CMK (cell line): ENCODE data around the gene SPIN1.
A peak's percentile ranks its signal among the peaks of the same experiment; 100 is the strongest.

Experiments used
- DNase-seq: peaks from one replicate; pipeline ENCODE4 v3.0.0-alpha.2; 2010; ENCODE audit warnings: low read depth

The SPIN1 gene

DNA sequence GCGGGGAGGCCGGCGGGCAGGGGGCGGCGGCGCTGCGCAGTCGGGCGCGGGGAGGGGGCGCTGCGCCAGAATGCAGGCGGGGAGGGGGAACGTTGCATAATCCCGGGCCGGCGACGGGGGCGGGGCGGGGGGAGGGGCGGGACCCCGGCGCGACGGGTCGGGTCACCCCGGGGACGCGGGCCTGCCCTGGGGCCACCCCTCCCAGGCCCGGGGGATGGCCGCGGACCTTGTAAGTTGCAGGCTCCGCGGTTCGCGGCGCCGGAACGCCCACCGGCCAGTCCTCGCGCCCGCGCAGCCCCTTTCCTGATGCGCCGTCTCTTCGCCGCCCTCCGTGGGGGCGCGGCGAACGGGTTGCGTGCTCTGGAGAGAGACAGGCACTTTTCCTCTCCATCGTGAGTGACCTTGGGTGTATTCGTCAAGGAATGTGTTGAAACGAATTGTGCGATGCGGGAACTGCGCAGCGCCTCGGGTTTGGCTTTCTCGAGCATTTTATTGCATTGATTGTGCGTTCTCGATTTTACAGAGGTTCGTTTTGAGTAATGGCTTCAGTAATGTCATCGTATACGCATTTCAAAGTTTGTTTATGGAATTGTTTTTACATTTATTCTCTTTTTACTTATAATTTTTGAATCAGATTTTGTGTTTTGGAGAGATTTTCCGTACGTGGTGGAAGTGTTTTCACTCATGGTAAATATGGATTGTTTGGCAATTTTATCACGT lies 802 bp downstream of the SPIN1 start:
- peak; percentile 22 for DNase-seq

DNA sequence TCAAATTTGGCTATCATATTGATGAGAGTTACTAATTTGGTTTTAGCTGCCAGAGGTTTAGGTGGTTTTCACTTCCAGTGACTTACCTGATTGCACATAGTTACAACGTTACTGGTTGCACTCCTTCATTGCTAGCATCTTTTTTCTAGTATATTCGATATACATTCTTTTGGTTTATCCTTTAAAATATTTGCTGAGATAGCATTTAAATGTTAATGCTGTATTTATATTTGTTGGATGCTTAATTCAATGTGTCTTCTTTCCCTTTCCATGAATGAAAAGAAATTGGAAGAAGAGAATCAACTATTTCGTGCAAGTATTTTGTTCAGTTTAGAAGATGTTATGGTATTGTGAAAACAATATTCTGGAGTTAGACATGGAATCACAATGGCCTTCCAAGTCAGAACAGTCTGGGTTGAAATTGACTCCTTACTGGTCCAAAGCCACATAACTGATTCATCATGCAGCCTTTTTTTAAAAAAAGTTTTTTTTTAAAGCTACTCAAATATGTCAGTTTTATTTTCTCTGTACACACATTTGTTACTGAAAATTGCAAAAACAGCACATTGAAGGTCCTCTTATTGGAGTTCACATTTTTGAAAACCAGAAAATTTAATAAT lies 2.2 kb downstream of the SPIN1 start:
- DNase-seq: no peak

DNA sequence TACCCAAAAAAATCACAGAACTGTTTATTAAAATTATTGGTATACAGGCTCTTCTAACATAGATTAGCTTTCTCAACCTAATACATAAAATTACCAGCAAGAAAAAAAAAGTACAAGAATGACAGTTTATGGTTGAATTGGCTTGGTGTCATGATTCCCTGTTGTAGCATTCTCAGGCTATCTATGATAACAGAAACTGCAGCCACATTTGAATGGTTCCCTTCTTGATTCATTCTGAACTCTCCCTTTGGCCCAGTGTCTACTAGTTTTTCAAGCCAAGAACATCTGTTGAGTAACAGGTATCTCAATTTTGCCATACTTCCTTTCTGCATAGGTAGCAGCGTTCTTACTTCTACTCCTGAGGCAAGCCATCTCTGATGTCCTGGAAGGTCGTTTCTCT lies 3.0 kb downstream of the SPIN1 start:
- no peak for DNase-seq

DNA sequence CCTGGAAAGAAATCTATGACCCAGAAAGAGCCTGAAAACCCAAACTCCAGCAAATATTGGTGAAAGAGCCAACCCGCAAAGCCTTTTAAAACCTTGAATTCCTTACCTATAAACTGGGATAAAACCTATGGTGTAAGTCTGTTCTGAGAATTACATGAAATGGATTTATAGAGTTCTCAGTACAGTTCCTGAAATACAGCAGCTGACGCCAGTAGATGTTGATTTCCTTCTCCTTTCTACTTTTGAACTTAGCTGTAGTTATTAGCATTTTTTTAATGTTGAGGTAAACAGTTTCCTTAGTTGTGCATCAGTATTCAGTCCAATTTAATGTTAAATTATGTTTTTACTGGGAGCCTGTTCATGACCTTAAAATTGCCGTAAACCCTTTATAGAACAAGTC lies 3.7 kb downstream of the SPIN1 start:
- no peak for DNase-seq

DNA sequence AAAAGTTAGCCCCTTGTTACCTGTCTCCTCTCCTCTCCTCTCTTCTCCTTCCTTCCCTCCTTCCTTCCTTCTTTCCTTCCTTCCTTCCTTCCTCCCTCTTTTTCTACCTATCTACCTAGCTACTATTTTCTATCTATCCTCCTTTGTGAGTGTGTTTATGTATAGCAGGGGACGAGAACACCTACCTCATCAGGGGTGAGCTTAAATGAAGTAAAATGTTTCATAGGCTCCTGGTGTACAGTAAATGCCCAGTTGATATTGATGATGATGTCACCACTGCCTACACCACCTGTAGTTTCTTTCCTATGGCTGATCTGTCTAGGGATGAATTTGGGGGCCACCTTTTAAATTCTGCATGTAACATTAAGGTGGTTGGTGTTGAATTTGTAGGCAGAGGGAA lies 4.3 kb downstream of the SPIN1 start:
- DNase-seq: no peak

DNA sequence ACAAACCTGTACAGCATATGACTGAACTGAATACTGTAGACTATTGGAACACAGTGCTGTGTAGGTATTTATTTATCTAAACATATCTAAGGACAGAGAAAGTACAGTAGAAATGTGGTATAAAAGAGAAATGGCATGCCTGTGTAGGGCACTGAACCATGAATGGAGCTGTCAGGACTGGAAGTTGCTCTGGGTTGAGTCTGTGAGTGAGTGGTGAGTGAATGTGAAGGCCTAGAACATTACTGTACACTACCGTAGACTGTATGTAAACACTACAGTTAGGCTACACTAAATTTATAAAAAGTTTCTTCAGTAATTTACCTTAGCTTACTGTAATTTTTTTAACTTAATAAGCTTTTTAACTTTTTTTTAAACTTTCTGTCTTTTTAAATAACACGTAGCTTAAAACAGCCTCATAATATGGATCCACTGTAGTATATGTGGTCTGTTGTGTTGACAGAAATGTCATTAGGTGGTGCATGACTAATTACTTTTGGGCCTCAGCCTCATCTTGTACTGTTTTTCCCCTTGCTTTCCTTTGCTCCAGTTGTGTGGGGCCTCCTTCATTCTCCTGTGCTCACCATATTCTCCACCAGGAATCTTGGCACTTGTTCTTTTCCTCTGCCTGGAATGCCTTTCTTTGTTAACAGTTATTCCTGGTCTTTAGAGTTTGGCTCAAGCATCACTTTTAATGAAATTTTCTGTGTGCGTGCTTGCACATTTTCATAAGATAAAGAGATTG lies 8.8 kb downstream of the SPIN1 start:
- no peak for DNase-seq

DNA sequence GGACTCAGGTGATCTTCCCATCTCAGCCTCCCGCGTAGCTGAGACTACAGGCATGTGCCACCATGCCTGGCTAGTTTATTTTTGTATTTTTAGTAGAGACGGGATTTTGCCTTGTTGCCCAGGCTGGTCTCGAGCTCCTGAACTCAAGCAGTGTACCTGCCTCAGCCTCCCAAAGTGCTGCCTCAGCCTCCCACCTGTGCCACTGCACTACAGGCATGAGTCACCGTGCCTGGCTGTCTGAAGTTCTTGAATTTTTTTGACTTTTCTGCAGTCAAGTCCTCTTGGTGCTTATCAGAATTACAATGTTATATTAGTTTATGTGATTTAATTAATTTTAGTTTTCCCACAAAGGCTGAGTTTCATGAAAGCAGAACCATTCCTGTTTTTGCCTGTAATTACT lies 9.8 kb downstream of the SPIN1 start:
- no peak for DNase-seq

DNA sequence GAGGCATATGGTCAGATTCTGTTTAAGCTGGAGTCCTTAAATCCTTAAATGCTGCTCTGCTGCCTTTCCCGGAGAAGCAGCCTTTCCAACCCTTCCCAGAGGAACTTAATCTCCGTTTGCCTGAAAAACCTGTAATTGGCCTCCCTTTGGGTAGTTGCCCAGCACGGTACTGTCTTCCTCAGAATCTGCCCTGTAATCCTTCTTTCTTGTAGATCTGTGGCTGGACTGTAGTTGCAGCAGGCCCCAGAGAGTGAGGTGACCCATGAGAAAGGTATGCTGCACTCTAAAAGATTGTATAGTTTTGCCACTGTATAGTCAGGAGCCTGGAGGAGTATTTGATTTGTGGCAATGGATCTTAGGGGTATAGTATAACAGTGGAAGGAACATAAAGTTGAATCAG lies 11.7 kb downstream of the SPIN1 start:
- DNase-seq: no peak

DNA sequence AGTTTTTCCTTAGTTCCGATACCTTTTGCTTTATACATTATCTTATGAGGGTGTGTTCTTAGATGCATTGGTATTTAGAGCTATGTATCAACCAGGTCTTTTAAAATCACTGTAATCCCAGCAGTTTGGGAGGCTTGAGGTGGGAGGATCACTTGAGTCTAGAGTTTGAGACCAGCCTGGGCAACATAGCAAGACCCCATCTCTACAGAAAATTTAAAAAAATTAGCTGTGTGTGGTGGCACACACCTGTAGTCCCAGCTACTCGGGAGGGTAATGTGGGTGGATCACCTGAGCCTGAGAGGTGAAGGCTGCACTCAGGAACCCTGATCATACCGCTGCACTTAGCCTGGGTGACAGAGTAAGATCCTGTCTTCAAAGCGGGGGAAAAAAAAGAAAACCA lies 15.1 kb downstream of the SPIN1 start:
- no peak for DNase-seq

DNA sequence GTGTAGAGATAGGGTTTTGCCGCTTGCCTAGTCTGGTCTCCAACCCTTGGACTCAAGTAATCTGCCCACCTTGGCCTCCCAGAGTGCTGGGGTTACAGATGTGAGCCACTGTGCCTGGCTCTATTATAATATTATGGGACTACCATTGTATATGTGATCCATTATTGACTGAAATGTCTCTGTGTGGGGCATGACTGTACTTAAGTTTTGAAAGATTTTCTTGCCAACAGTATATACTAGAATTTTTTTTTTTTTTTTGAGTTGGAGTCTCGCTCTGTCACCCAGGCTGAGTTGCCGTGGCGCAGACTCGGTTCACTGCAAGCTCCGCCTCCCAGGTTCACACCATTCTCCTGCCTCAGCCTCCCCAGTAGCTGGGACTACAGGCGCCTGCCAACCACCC lies 17.8 kb downstream of the SPIN1 start:
- no peak for DNase-seq

DNA sequence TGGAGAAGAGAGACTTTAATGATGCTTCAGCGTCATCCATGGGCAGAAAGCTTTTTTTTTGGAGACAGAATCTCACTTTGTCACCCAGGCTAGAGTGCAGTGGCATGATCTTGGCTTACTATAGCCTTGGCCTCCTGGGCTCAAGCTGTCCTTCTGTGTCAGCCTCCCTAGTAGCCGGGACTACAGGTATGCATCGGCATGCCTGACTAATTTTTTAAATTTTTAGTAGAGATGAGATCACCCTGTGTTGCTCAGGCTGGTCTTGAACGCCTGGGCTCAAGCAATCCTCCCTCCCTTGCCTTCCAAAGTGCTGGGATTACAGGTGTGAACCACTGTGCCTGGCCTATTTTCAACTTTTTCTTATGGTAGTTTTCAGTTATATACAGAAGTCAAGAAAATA lies 23.2 kb downstream of the SPIN1 start:
- DNase-seq: no peak

DNA sequence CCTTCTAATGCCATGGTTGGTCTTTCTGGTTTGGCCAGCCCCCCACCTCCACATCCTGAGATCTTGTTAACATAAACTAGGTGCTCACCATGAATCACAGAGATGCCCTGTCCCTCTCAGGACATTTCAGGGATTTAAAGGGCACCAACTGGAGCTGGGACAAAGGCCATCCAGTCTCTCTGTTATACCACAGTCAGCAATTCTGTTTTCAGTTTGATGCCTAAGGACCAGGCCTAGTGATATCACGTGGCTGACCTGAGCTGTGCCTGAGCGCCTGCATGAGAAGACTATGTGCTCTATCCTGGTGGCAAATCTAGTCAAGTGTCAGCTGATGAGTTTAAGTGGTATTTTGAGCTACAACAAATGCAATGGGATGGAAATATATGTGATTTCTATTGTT lies 26.1 kb downstream of the SPIN1 start:
- no peak for DNase-seq

DNA sequence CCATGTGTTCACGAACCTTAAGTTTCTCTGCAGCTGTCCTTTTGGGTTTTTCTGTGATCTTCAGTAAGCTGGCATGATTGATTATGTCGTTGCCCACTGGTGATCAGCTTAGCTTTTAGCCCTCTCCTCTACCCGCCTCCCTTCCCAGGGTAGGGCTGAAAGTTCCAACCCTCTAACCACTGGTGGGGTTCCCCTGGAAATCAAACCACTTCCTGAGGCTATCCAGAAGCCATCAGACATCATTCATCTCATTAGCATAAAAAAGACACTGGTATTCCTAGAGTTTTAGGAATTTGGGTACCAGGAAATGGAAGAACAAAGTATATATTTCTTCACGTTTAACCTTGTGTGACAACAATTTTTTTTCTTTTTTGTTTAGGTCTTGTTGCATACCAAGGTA lies 29.8 kb downstream of the SPIN1 start:
- DNase-seq: no peak

DNA sequence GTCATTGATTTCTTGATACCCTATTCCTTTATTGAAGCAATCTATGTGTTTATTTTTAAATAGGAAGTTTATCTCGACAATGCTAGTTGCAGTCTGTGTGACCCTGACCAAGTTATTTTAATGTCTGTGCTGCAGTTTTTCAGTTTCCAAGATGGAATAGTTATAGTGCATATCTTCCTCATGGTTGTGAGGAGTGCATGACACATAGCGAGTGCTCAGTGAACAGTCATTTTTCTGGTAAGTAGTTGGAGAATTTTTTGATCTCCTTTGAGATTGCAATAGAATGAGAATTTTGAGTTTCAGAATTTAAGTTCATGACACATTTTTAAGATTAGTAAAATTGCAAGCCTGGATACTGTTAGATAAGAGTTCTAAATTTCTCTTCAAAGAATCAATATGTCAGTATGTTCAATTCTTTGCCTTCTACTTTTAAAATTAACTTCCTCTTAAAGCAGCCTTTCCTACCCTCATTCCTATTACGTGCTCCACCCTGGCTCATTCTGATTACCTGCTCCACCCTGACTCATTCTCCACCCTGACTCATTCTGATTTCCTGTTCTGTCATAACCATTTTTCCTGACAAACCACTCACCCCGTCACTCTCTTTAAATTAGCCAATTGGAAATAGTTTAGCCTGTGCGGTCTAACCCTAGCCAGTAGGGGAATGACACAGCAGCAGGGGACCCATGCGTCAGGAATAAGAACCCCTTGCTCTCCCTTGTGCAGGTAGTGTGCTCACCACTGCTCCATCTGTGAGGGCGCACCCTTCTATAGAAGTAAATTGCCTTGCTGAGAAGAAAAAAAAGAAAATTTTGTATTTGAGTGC lies 30.7 kb downstream of the SPIN1 start:
- no peak for DNase-seq

DNA sequence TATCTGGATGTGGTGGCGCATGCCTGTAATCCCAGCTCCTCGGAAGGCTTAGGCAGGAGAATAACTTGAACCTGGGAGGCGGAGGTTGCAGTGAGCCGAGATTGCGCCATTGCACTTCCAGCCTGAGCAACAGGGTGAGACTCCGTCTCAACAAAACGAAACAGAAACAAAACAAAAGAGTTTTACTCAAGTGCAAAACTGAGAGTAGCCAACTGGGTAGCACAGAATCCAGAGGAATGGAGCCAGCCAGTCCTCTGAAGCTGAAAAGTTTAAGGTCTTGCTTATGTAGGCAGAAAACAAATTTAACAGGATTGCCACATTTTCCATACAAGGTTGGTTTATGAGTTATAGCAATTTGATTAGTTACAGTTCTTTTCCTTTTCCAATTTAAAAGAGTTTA lies 32.0 kb downstream of the SPIN1 start:
- DNase-seq: no peak

DNA sequence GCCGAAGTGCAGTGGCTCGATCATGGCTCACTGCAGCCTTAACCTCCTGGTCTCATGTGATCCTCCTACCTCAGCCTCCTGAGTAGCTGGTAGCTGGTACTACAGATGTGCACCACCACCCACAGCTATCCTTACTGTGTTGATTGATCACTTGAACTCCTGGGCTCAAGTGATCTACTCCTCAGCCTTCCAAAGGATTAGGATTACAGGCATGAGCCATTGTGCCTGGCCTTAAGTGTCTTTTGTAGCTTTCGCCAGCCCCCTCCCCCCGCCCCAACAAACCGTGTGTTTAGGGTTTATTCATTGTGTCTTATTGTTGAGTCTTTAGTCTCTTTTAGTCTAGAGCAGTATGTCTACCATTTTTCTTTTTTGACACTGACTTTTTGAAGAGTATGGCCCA lies 33.1 kb downstream of the SPIN1 start:
- DNase-seq: no peak

DNA sequence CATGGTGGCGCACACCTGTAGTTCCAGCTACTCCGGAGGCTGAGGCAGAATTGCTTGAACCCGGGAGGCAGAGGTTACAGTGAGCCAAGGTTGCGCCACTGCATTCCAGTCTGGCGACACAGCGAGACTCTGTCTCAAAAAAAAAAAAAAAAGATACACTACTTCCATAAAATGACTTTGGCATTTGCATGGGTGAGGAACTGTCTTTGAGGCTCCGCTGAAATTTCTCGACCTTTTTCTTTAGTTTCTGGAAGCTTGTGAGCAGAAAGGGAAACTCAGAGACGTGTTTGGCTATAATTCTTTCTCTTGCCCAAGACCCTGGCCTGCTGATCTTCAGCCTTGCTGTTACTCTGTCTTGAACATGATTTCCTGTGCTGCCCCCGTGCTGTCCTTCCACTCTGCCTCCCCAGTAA lies 37.3 kb downstream of the SPIN1 start:
- DNase-seq: no peak

DNA sequence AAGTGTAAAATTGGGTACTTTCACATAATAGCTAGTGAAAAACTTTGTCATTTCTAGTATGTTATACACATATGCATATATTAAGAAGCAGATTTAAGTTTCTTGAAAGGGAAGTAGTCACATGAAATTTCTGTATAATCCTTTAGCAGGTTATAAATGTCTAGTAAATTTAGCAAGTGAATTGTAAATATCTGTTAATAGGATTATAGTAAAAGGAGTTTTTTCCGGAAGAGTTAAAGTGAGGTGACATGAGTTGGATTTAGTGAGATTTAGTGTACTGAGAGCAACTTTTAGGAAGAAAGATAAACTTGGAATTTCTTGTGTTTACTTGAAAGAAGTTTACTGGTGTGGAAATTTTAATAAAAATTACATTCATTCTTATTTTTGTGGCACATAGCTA lies 38.4 kb downstream of the SPIN1 start:
- DNase-seq: no peak

DNA sequence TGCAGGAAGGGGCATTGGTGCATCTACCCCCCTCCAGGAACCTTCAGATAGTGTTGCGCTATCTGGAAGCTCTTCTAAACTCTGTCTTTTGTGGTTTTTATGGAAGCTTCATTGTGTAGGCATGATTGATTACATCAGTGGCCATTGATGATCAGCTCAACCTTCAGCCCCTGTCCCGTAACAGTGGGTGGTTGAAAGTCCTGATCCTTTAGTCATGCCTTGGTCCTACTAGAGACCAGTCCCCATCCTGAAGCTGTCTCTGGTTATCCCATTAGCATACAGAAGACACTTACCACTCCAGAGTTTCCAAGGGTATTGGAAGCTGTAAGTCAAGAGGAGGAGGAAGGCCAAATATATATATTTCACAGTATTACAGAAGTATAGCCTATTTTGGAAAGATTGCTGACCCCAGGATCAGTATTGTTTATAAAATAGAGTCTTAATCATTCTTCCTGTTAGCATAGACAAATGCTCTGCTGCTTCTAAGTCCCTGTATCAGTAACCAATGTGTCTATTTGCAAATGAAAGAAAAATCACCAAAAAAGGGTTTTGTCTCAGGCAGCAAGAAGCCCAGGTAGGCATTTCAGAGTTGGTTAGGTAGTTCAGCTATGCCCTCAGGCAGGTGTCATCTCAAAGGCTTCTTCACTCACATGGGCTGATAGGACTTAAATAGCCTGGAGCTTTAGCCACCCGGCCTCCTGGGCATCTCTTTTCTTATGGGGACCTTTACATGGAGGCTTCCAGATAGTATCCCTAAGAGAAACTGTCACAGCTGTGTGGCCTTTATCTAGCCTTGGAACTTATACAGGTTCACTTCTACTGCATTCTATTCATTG lies 41.6 kb downstream of the SPIN1 start:
- no peak for DNase-seq

DNA sequence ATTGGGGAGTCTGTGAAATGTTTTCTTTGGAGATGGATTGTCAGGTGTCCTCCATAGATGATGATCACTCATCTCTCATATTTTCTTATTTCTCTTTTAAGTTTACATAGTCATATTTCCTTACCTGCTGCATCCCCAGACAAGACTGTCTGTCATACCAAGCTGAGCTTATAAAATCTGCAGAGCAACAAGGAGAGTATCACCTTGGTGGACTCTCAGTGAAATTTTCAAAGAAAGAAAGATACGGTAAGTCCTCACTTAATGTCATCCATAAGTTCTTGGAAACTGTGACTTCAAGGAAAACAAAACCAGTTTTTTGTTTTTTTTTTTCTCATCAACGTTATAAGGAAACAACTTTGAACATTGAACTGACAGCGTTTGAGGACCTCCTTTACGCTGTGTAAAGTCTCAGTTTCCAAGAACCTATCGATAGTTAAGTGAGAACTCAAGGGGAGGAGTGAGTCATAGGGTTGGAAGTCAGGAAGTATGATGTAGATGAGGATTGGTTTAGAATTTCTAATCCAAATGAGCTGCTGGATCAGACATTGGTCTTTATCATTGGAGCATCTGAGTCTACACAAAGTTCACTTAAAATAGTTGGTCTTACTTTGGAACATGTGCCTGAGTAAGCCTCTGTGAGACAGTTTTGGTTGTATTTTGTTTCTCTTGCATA lies 45.5 kb downstream of the SPIN1 start:
- DNase-seq: no peak

DNA sequence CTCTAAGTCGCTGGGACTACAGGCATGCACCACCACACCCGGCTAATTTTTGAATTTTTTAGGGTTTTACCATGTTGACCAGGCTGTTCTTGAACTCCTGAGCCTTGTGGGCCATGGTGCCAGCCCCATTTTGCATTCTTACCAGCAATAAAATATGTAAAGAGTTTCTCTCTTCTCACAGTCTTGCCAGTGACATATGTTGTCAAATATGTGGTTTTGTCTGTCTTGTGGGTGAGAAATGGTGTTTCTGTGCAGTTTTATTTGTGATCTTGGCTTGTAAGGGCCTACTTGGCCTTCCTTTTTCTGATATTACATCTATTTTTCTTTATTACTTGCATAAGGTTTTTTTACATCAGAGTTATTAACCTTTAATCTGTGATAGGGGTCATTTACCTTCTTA lies 47.1 kb downstream of the SPIN1 start:
- no peak for DNase-seq
